Gastrocnemius medialis (tissue), 4 donors: ENCODE measurements around the gene LZTR1. TPM values are rescaled to one million over a fixed set of nuclear protein-coding genes. Genes with fewer than 3 reads are reported as not detected.

Source experiments
- ATAC-seq, 2 donors: fragments of 150-250 bp; one replicate each; pipeline ENCODE4 v1.9.1; 2016
- DNase-seq, 2 donors: peaks; one replicate each; pipeline ENCODE4 v3.0.0-alpha.2; 2019
- H3K27ac ChIP-seq, 4 donors: fragments of 200-600 bp; sonication (generic); 1 replicate in 1 of 4; 2 replicates in 3 of 4; pipeline ENCODE4 v1.5.1; 2016 to 2018; ENCODE audit warnings: mild to moderate bottlenecking in 2 of 4, moderate library complexity in 1 of 4
- H3K27me3 ChIP-seq, 3 donors: fragments of 200-600 bp; sonication (generic) in 2 of 3; 1 replicate in 1 of 3; 2 replicates in 2 of 3; pipeline versions ENCODE4 v1.5.1 to v1.6.0; 2016 to 2019; ENCODE audit warnings: mild to moderate bottlenecking in 1 of 3, moderate library complexity in 1 of 3
- H3K36me3 ChIP-seq, 2 donors: fragments of 200-600 bp; sonication (generic) in 1 of 2; one replicate each; pipeline ENCODE4 v1.5.1; 2017 to 2018
- H3K4me1 ChIP-seq, 2 donors: fragments of 200-600 bp; sonication (generic) in 1 of 2; one replicate each; pipeline ENCODE4 v1.5.1; 2016 to 2017; ENCODE audit warnings: mild to moderate bottlenecking in 2 of 2
- H3K4me3 ChIP-seq, 4 donors: fragments of 200-600 bp; sonication (generic) in 3 of 4; 1 replicate in 1 of 4; 2 replicates in 3 of 4; pipeline ENCODE4 v1.5.1; 2016 to 2019; ENCODE audit warnings: mild to moderate bottlenecking in 2 of 4
- H3K9me3 ChIP-seq, 3 donors: fragments of 200-600 bp; sonication (generic) in 2 of 3; 1 replicate in 1 of 3; 2 replicates in 2 of 3; pipeline ENCODE4 v1.5.1; 2016 to 2019
- CTCF ChIP-seq, 5 experiments: fragments of 450-650 bp in 3 of 5; fragments of 200-600 bp in 2 of 5; sonication (generic) in 2 of 5; IDR thresholded peaks in 4 of 5; conservative IDR thresholded peaks in 1 of 5; 1 replicate in 4 of 5; 2 replicates in 1 of 5; pipeline ENCODE4 v1.5.1; 2016 to 2019; ENCODE audit warnings: antibody characterized with exemption in 5 of 5, mild to moderate bottlenecking in 3 of 5, moderate library complexity in 3 of 5
- POLR2A ChIP-seq, 2 donors: fragments of 450-650 bp; IDR thresholded peaks; one replicate each; pipeline ENCODE4 v1.6.1; 2017; ENCODE audit warnings: antibody characterized with exemption in 2 of 2, mild to moderate bottlenecking in 2 of 2, moderate library complexity in 2 of 2
- in situ Hi-C, 4 donors: fragments of 200-750 bp; cut with MboI; loops; one replicate each; pipeline versions ENCODE4 v1.15.0 to v1.8.0; 2017; ENCODE audit warnings: low sequenced_read_pairs in 4 of 4
- intact Hi-C: fragments of 100-400 bp; cut with DNase I; formaldehyde crosslinking; loops from one replicate; pipeline ENCODE4 v1.15.1; 2023; ENCODE audit warnings: low total_unique reads
- total RNA-seq, 4 donors: library from RNA; depleted of rRNA; stranded (reverse); fragments of >200 nt; gene quantifications; one replicate each; pipeline versions ENCODE4 v1.1.0 to v1.2.3, GENCODE V29; 2016

The LZTR1 gene
- total RNA-seq, 4 donors from 2014 or later, result 25.4 to 36.4 (median 26.3) TPM

DNA sequence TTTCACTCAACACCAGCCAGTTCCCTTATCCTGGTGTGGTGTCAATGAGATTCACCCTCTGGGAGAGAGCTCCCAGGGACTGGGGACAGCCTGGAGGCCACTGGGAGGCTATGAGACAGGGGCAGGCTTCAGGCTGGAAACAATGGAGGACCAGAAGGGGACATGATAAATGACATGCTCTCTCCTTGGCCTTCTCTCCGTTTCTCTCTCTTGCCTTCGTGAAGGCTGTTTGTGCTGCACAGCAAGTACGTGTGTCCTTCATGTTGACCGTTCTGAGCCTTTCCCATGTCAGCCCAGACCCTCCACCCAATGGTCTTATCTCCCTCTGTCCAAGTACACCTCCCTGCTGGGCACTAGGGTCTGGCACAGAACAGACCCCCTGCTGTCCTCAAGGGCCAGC lies 1.6 kb upstream of the LZTR1 start:
- in situ Hi-C loops (no loop called here), intact Hi-C loops (loop anchor here (5.0 kb wide), 1 partner anchor 37 kb away; the partner anchor contains the start of gene P2RX6)
- Histone ChIP-seq H3K4me1 (peaks cover 24 to 33% of the 10 kb centered on the region in 2 donors), H3K9me3 (no peaks in the 10 kb centered on the region), H3K4me3 (peak overlapping the region in 2 of 4 donors; percentile 80 to 91), H3K27ac (peak overlapping the region in 3 of 4 donors; percentile 91 to 94 (median 92)), H3K27me3 (no peaks in the 10 kb centered on the region), H3K36me3 (peaks cover 0 to 4% of the 10 kb centered on the region in 2 donors)
- DNase-seq (no peak), ATAC-seq (no peak)
- TF ChIP-seq POLR2A (IDR thresholded peaks at IDR 0.05) (no peak), CTCF (IDR thresholded peaks at IDR 0.05 in 4 of 5, conservative IDR thresholded peaks at IDR 0.05 in 1 of 5) (no peak)

- H3K4me3 ChIP-seq, result peak overlapping the region; percentile 80 to 97 (median 89)
- ATAC-seq, result no peak
- in situ Hi-C loops, result no loop called here
- intact Hi-C loops, result loop anchor here (5.0 kb wide), 1 partner anchor 36 kb away; the partner anchor contains the start of gene P2RX6
- H3K27ac ChIP-seq, result peak overlapping the region; percentile 91 to 94 (median 93)
- no peaks in the 10 kb centered on the region for H3K27me3 ChIP-seq
- TF ChIP-seq POLR2A (IDR thresholded peaks at IDR 0.05) (no peak), CTCF (IDR thresholded peaks at IDR 0.05 in 4 of 5, conservative IDR thresholded peaks at IDR 0.05 in 1 of 5) (no peak)
- DNase-seq, result no peak
- H3K36me3 ChIP-seq, result peaks cover 0 to 10% of the 10 kb centered on the region in 2 donors
- H3K4me1 ChIP-seq, result peaks cover 24 to 33% of the 10 kb centered on the region in 2 donors
- H3K9me3 ChIP-seq, result no peaks in the 10 kb centered on the region
Measured at GRCh38 chr22:20980938-20981722, 967 bp upstream of the LZTR1 start.

GRCh38 chr22:20982563-20982882 lies 426 bp downstream of the LZTR1 start:
- Histone ChIP-seq H3K4me1 (peaks cover 24 to 33% of the 10 kb centered on the region in 2 donors), H3K4me3 (peak overlapping the region; percentile 80 to 97 (median 89)), H3K36me3 (peaks cover 0 to 19% of the 10 kb centered on the region in 2 donors), H3K27ac (peak overlapping the region; percentile 91 to 94 (median 93)), H3K9me3 (no peaks in the 10 kb centered on the region), H3K27me3 (no peaks in the 10 kb centered on the region)
- no peak for TF ChIP-seq CTCF (IDR thresholded peaks at IDR 0.05 in 4 of 5, conservative IDR thresholded peaks at IDR 0.05 in 1 of 5)
- TF ChIP-seq POLR2A (IDR thresholded peaks at IDR 0.05), result no peak
- no peak for DNase-seq
- in situ Hi-C loops, result no loop called here
- ATAC-seq, result peak in 1 of 2 donors; percentile 15
- intact Hi-C loops, result loop anchor here (1.0 to 5.0 kb wide), 4 partner anchors 20 to 65 kb away; partner anchors contain the start of genes CRKL, LRRC74B, P2RX6 and THAP7

DNA sequence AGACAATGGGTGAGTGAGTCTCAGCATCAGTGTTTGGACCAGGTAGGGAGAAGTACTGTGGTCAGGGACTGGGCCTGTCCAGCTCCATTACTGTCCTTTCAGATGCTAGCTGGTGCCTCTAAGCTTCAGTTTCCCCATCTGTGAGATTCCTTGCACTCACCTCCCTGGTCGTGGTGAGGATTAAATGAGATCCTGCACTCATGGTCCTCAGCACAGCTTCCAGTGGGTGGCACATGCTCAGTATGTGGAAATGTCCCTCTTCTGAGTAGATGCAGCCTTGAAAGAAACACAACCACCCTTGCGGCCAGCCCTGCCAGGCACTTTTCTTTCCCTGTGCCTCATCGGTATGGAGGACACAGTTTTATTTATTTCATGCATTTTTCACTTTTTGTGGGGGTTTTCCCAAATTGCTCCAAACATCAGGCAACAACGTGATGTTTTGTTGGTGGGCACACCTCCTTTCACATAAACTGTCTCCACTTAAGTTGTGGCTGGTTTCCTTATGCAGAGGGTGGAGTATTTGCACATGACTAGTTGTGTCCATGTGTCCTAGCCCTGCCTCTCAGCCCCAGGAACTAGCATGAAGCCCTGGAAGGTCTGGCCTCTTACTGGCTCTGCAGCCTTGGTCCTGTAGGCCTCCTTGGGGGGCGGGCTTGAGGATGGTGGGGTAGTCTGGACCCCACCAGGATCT lies 1.1 kb downstream of the LZTR1 start:
- H3K27me3 ChIP-seq, result no peaks in the 10 kb centered on the region
- peak overlapping the region; percentile 80 to 97 (median 89) for H3K4me3 ChIP-seq
- H3K27ac ChIP-seq, result peak overlapping the region in 2 of 4 donors; percentile 91 to 94
- DNase-seq (no peak), ATAC-seq (no peak)
- H3K36me3 ChIP-seq, result peaks cover 0 to 26% of the 10 kb centered on the region in 2 donors
- H3K9me3 ChIP-seq, result no peaks in the 10 kb centered on the region
- in situ Hi-C loops, result no loop called here
- intact Hi-C loops, result loop anchor here (5.0 kb wide), 1 partner anchor 34 kb away; the partner anchor contains the start of gene P2RX6
- TF ChIP-seq POLR2A (IDR thresholded peaks at IDR 0.05), result no peak
- TF ChIP-seq CTCF (IDR thresholded peaks at IDR 0.05 in 4 of 5, conservative IDR thresholded peaks at IDR 0.05 in 1 of 5), result no peak
- peaks cover 24 to 33% of the 10 kb centered on the region in 2 donors for H3K4me1 ChIP-seq
